A673 (cell line): Measurements from ENCODE around the gene CDKN3.

Source experiments
- CTCF ChIP-seq: fragments of 300-800, 200-600 bp; sonication (generic); conservative IDR thresholded peaks from 2 replicates; pipeline ENCODE4 v1.5.1; 2017; ENCODE audit warnings: low read depth, mild to moderate bottlenecking, antibody characterized with exemption, low read length, moderate library complexity, mixed read lengths
- EZH2 ChIP-seq: fragments of 200-600 bp; sonication (generic); IDR thresholded peaks from 2 replicates; pipeline ENCODE4 v1.6.1; 2017; ENCODE audit warnings: borderline replicate concordance, low read depth, mild to moderate bottlenecking, mixed read lengths, antibody characterized with exemption, low read length; ENCODE audit not compliant: poor library complexity, severe bottlenecking

DNA sequence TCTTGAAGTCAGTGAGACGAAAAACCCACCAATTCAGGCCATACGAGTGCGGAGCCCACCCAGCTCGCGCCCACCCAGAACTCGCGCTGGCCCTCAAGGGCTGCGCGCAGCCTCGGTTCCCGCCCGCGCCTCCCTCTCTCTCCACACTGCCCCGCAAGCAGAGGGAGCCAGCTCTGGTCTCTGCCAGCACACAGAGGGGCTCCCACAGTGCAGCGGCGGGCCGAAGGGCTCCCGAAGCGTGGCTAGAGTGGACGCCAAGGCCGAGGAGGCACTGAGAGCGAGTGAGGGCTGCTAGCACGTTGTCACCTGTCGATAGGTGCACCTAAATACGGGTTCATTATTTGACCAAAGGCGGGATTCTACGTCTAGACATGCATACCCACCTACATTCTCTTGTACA is 2.2 kb upstream of the CDKN3 start:
- TF ChIP-seq CTCF (no peak), EZH2 (no peak)
